ENCODE measurements around the gene RRP9.
A peak's percentile ranks its signal among the peaks of the same experiment; 100 is the strongest.

The RRP9 gene

DNA sequence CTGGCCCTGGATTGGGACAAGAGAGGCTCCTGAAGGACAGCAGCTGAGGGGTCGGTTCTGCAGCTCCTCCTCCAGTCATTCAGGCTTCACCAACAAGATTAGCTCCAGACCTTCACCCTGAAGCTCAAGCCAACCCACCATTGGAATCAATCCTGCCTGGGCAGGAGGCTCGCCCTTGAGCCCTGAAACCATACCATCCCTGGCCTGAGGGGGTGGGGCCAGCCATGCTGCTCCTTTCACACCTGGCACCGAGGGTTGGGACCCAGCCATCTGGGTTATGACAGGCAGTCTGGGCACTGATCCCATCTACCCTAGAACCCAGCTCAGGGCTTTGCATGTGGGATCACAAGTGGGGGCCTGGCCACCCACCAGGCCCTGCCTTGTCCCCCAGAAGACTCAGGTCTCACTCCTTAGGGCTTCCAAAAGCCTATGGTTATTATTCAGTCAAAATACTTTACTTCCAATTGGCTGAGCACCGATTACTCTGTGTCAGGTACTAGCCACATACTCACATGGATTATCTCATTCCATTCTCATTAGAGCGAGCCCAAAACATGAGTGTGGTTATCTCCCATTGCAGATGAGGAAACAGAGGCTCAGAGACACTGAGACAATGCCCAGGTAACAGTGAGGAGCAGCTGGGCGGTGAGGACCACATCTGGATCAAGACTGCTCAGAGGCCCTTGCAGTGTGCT lies 29.0 kb upstream of the RRP9 start:
- DNase-seq (ENCODE audit: low spot score): no peak

DNA sequence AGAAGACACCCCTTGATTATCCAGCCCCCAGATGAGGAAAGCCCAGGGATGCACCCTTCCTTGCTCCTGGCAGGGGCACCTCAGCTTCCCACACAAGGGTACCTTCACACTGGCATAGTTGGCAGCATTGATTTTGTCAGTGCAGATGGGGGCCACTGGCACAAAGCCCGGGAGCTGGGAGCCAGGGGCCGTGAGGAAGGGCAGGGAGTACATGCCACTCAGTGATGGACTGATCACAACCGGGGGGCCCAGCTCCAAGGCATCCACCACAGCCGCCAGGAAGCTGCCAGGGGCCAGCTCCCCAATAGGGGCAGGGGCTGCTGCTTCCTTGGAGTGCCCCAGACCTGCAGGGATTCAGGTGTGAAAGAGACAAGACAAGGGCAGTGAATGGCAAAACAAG lies 28.1 kb upstream of the RRP9 start:
- no peak for DNase-seq (ENCODE audit: low spot score)

DNA sequence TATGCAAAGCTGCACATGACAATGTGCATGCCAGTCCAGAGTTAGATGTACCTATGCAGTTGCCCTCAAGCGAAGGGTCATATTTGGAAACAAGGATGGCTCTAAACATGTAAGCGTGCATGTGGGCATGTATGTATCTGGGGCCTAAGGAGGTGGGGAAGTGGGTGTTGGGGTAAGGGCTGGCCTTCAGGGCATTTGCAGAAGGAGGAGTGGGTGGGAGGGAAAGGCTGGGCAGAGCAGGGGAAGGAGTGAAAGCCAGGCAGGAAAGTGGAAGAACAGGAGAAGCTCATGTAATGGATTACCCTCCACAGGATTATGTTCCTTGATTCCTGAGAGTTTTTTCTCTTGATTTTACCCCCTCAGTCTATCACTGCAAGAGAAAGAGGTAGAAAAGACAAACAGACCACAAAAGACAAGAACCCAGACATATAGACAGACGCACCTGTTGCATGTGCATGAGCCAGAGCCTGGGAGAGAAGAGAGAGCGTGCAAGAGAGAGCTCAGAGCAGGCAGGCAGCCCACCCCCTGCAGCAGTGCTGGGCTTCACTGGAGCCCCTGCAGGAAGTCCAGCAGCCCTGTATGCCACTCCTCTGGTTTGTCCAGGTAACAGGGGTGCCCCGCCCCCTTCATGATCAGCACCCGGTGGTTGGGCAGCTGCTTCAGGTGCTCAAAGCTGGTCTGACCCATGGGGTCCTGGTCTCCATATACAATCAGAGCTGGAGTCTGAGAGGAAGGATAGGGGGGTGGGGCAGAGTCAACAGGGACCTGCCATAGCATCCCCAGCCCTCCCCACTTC lies 27.4 kb upstream of the RRP9 start:
- no peak for DNase-seq (ENCODE audit: low spot score)

DNA sequence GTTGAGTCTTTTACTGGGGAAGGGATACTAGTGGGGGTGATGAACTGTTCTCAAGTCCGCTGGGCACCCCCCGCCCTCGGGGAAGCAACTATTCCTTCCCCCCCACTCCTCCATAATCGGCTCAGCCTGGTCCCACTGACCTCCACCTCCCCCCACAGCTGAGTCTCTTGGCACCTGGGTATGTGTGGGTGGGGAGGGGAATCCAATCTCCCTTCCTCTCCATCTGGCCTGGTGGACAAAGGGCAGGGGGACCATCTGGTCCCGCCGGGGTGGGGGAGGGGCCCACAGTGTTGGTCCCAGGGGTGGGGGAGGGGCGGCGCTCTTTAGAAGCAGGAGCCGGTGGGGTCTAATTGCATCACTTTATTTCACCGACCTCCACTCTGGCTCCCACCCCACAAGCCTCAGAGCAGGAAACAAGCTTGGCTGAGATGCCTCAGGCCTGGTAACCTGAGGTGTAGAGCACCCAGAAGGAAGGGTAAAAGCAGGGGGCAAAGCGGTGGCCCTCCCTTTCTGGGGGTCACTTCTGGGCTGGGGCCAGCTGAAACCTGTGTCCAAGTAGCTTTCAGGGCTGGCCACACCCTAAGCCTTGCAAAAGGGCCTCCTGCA lies 26.6 kb upstream of the RRP9 start:
- DNase-seq (ENCODE audit: low spot score): no peak

DNA sequence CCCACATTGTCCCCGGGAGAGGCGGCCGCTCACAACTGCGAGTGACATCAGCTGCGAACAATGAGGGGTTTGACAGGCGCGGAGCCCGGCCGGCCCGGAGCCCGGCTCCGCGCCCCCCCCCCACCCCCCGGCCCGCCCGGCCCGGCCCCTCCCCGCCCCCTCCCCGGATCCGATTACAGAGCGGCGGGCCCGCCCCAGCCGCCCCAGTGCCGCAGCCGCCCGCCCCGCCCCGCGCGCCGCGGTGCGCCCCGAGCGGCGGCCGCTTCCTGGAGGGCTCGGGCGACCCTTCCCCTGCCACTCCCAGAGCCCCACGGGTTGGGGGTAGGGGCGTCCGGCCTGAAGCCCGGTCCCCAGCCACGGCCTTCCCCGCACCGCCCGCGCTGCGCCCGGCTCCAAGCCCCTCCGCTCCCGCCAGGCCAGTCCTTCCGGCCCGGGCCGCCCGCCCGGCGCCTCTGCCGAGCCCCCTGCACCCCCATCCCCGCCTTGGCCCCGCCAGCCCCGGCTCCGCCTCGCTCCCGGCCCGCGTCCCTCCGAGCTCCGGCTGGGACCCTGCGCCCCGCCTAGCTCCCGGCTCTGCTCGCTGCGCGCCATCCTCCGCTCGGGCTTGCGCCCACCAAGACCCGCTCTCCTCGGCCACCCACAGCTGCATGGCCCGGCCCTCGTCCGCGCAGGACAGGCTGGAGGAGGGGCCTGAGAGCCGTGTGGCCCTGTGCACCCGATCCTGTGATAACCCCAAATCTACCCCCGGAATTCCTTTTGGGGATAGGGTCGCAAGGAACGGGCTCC lies 25.9 kb upstream of the RRP9 start, which contains the start of gene PCBP4:
Gene PCBP4 (minus strand): TSS at position 71 of the 786 bp plus-strand sequence. CDS start 6,214 bp downstream, outside the sequence.
- peak; percentile 23 for DNase-seq (ENCODE audit: low spot score)

DNA sequence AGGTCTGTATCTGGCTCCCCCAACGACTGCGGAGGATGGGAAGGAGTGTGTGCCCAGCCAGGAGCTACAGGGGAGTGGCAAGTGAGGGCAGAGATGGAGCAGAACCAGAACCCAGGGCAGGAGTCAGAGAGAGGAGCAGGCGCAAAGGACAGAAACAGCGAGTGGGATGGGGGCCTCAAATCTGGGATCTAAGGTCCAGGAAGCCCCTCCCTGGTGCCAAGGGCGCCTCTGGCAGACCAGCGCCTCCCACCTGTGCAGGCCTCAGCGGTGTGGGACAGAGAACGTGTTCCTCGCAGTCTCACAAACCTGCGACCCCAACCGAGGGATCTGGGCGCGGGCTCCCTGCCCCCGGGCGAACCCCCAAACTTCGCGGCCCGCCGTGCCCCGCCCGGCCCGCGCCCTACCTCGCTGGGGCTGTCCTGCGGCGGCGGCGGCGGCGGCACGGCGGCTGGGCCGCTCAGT lies 25.2 kb upstream of the RRP9 start:
- no peak for DNase-seq (ENCODE audit: low spot score)

DNA sequence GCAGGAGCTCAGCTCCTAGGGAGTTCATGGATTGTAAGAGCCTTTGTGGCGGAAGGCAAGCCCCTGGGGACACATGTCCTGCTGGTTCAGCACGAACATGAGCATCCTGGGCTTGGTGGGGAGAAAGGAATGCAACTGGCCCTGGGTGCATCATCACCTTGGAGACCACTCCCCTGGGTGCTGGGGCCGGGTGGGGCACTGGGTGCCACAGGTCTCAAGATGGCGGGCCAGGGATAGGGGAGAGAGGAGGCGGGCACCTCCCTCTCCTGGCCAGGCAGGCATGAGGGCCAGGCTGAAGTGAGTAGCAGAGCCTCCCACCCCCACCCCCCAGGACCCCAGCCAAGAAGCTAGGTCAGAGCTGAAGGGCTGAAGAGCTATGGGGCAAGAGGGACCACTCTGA lies 24.8 kb upstream of the RRP9 start:
- DNase-seq (ENCODE audit: low spot score): no peak

DNA sequence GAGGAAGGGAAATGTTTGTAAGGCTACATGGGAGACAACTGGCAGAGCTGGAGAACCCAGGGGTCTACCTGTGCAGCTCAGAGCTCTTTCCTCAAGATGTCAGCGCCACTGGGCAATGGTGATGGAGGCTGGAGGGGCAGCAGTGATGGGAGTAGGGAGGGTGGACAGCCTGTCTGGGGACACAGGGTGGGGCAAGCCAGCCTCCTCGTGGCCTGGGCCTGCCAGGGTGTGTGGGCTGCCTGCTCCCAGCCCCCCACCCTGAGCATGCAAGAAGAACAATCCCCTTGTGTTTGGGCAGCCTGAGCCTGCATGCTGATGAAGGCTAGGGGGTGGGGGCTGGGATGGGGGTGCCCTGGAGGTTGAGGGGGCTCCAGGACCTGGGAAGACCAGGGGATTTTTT lies 24.3 kb upstream of the RRP9 start:
- no peak for DNase-seq (ENCODE audit: low spot score)

DNA sequence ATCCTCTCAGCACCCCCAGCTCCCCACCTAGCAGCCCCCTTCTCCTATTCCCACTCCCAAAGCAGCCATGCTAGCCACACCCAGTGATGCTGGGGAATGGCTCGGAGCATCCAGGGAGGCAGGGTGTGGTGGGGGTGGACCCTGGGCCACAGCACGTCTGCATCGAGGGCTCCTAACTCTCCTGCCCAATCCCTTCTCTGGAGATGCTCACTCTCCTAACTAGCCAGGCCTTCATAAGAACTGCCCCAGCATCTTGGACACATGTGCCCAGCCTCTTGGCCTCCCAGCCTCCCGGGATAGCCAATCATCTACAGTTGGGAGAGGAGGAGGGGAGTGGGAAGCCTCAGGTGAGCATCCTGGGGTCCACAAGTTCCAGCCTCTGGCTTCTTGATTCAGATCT lies 22.8 kb upstream of the RRP9 start:
- no peak for DNase-seq (ENCODE audit: low spot score)

DNA sequence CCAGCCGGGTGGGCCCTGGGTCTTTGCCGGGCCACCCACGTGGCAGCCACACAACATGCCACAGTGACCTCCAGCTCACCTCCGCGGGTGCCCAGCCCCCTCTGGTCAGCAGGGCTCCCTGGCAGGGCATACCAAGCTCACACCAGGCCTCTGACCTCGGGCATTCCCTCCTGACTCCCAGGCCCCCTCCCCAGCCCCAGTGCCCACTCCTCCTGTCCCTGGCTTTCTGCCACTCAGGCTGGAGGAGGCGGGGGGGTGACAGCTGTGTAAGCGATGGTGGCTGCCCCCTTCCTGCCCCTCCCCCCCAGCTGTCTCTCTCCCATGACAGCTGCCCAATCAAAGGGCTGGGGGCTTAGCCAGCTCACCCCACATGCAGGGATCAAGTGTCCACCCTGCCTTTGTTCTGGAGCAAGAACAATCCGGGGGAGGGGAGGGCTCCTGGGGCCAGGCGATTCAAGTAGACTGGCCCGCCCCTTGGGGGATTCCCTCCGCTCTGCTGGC lies 22.3 kb upstream of the RRP9 start:
- no peak for DNase-seq (ENCODE audit: low spot score)

DNA sequence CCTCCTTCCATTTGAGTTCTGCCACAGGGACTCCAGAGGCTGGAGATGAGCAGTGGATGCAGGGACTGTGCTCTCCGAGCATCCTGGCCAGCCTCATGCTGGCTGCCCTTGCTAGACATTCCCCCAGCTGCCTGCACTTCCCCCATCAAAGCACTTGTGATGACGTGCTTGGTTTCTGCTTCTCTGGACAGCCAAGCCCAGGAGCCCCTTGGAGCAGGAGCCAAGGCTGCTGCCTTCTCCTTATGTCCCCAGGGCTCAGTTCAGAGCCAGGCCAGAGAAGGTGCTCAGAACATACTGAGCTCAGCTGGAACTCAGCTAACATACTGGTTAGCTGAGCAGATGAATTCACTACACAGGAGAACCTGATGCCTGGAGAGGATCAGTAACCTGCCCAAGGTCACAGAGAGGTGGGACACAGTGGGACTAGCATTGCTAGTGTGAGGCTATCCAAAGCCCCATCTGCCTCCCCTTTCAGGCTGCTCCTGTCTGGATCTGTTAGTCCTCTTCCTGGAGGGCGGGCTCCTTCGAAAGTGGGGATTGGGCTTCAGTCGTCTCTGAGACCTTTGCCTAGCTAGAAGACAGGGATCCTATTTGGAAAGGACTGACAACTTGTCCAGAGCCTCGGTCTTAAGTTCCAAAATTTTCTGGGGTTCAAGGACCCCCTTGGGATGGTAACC lies 21.3 kb upstream of the RRP9 start:
- DNase-seq (ENCODE audit: low spot score): no peak

DNA sequence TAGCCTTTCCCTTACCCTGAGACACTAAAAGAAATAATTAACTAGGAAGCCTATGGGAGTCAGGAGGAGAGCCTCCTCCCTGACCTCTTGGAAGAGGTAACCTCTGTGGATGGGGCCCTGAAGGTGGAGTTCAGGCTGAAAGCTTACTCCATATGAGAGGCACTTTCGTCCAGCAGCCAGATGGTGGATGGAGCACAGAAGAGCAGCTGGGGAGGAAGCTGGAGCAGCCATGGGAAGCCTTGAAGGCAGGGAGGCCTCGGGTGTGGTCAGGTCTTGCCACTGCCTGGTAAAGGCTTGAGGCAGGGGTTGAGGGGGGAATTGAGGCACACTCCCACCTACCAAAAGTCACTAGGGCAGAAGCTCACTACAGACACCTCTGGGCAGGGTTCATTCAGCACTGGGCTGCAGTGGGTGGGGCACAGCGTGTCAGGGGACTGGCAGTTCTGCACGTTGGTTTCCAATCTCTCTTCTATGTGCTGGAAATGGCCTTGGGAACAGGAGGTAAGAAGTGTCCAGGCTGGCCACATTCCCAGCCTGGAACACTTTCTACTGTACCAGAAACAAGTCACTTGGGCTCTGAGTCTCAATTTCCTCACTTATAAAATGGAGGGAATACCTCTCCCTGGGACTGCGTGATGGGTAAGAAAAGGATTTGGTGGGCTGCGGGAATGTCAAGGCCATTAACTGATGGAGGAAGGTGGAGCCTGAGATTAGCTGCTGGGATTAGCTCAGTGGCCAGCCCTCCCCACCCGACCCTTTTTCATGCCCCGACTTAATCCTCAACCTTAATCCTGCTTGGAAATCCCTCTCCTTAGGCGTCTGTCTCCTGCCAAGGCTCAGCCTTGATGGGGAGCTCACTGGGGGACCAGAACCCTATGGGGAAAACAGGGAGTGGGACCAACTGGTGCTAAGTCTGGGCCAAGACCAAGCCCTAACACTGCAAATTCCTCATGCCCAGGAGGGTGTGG lies 20.2 kb upstream of the RRP9 start:
- DNase-seq (ENCODE audit: low spot score): no peak

DNA sequence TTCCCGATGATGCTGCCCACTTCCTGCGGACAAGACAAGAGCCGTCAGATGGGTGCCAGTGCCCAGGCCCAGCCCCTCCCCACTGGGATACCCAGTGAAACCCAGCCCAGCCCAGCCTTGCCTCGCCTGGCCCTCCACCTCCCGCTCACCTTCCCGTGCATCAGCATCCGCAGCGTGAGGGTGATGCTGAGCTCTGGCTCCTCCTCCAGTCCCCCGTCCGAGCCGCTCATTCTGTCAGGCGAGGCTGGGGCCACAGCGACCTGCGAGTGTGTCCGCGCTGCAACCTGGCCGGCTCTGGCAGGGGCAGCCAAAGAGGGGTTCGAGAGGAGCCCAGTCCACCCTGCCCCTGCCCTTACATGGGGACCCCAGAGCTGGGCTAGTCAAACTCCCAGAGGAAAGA lies 19.3 kb upstream of the RRP9 start:
- DNase-seq (ENCODE audit: low spot score): no peak

DNA sequence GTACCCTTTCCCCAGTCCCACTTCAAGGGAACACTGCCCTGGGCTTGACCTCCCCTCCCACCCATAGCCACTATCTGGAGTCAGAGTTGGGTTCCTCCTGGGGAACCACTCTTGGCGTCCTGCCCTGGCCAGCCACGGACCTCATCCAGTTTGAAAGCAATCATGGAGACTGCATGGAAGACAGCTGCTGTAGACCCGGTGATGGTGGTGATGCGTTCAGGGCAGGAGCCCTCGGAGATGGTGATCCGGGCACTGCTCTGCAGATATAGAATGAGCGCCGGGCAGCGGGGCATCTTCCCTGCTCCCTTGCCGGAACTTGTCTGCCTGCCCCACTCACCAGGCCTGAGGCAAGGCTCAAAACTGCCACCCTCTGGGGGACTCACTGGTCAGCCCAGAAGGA lies 18.7 kb upstream of the RRP9 start:
- DNase-seq (ENCODE audit: low spot score): no peak

DNA sequence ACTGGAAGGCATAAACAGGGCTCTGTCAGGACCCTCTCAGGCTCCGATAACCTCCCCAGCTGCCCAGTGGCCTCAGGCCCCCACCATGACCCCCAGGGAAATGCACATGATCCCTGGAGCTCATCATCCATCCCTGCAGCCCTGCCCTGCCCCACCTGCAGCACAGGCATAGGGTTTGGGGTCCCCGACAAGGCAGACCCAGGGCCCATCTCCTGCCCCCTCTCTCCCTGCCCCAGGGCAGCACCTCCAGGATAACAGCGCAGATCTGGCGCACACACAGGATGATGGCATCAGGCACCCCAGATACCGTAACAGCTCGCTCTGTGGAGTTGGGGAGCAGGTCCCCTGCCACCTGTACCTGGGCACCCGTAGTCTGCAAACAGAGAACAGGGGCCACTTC lies 17.9 kb upstream of the RRP9 start:
- no peak for DNase-seq (ENCODE audit: low spot score)

DNA sequence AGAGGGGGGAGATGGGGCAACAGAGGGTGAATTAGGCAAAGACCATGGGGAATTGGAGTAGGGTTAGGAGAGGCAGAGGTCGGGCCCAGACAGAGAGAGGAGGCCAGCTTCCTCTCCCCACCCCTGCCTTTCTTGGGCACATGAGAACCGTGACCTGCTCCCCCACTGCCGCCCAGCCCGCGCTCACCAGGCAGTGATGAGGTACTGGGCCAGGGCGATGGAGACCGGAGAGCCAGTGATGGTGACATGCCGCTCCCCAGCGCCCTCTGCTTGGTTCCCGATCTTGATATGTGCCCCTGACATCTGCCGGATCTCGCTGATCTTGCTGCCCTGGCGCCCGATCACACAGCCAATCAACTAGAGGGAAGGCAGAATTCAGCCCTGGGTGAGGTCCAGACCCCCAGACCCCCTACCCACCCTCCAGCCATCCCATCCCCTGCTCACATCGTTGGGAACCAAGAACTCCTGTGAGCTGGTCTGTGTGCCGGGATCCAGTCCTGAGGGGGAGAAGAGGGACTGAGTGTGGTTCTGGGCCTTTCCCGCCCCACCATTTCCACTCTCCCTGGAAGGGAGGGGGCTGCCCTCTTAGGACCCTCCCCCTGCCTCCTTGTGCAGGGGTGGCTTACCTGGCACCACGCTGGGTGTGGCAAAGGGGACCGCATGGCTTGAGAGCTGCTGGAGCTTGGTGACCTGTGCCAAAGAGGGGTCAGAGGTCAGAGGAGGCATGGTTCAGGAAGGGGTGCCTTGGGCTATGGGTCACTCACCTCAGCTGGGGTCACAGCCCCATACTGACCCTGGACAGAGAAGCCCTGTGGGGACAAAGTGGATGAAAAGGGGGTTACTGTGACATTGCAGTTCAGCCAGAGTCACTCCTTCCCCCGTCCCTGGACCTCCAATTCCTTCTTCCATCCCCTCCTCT lies 17.2 kb upstream of the RRP9 start:
- DNase-seq (ENCODE audit: low spot score): no peak

DNA sequence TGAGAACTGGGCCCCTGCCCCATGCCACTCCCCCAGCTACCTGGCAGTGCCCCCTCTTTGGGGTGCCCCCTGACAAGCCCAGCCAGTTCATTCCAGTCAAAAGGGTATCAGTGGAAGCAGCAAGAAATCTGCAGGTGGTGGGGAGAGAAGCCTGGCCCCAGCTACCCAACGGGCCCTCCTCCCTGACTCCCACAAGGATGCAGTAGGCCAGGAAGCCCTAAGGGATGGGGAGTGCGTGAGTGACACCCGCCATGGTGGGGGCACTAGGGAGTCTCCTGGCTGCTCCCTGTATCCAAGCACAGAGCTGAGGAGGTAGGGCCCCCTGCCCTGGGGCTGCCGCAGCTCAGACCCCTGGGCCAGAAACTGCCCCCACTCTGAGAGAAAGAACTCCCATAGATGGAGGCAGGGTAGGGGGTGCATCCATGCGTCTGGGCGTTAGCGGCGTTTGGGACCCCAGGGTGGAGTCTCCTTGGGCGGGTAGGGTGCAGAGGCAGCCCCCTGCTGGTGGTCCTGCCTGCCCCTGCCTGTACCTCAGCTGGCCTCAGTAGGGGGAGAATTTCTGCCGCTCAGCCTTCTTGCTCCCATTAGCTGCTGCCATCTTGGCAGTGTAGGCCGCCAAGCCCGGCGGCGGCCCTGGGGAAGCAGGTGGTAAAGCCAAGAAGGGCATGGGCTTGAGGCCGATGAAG lies 16.0 kb upstream of the RRP9 start:
- DNase-seq (ENCODE audit: low spot score): no peak

DNA sequence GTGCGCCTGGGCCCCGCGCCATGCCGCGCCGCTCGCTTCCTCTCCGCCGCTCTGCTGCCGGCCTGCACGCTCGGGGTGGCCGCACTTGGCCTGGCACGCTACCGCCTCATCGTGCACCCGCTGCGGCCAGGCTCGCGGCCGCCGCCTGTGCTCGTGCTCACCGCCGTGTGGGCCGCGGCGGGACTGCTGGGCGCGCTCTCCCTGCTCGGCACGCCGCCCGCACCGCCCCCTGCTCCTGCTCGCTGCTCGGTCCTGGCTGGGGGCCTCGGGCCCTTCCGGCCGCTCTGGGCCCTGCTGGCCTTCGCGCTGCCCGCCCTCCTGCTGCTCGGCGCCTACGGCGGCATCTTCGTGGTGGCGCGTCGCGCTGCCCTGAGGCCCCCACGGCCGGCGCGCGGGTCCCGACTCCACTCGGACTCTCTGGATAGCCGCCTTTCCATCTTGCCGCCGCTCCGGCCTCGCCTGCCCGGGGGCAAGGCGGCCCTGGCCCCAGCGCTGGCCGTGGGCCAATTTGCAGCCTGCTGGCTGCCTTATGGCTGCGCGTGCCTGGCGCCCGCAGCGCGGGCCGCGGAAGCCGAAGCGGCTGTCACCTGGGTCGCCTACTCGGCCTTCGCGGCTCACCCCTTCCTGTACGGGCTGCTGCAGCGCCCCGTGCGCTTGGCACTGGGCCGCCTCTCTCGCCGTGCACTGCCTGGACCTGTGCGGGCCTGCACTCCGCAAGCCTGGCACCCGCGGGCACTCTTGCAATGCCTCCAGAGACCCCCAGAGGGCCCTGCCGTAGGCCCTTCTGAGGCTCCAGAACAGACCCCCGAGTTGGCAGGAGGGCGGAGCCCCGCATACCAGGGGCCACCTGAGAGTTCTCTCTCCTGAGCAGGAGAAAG lies 14.4 kb upstream of the RRP9 start:
- no peak for DNase-seq (ENCODE audit: low spot score)

Data from activated CD4-positive, alpha-beta T cell treated with anti-CD3 and anti-CD28 coated beads, Interleukin-2, Interleukin-4, amounts not matched to agents 100 ng/mL and 50 ng/mL, durations not matched to agents 16 hours and 8 hours (primary cell).